Endothelial cell of umbilical vein (primary cell): ENCODE measurements around the gene WASF2. TPM values are rescaled to one million over a fixed set of nuclear protein-coding genes. Genes with fewer than 3 reads are reported as not detected.
A peak's percentile ranks its signal among the peaks of the same experiment; 100 is the strongest.

Source experiments
- BruUV-seq: library from RNA; stranded (reverse); fragments of 400-500 nt; replicated peaks from 2 replicates; lab custom pipeline; 2021; lab: Mats Ljungman, UMichigan
- CTCF ChIA-PET: fragments of 300-600, 350-600 bp; sonication (Branson Sonifier 250); formaldehyde crosslinking; loops from one replicate; lab custom pipeline; 2021; ENCODE audit warnings: antibody characterized with exemption, inconsistent platforms; lab: Charles Lee
- POLR2A ChIA-PET: fragments of 300-600, 350-600 bp; sonication (Branson Sonifier 250); formaldehyde crosslinking; loops from one replicate; lab custom pipeline; 2021; ENCODE audit warnings: antibody characterized with exemption, inconsistent platforms; lab: Charles Lee
- DNase-seq: peaks from one replicate; pipeline ENCODE4 v3.0.0-alpha.2; 2011; ENCODE audit warnings: low read depth, low spot score
- FAIRE-seq: peaks from 2 replicates; lab custom pipeline; 2011; peaks lifted over from hg19 to GRCh38; lab: Jason Lieb, UNC
- H2AFZ ChIP-seq: 2 replicates; pipeline ENCODE4 v1.6.0; 2012; ENCODE audit warnings: low read depth, low read length, control low read depth, inconsistent platforms
- H3K27ac ChIP-seq: 2 replicates; pipeline ENCODE4 v1.5.1; 2011; ENCODE audit warnings: low read depth, mild to moderate bottlenecking, control low read depth, low read length, moderate library complexity; ENCODE audit not compliant: insufficient read depth
- H3K27me3 ChIP-seq, 2 experiments: 2 replicates each; pipeline versions ENCODE4 v1.6.0 to v1.6.1; 2011; ENCODE audit warnings: low read length in 2 of 2, mixed read lengths in 1 of 2; ENCODE audit not compliant: control insufficient read depth in 2 of 2, insufficient read depth in 2 of 2
- H3K36me3 ChIP-seq, 2 experiments: 2 replicates in 1 of 2; 3 replicates in 1 of 2; pipeline ENCODE4 v1.5.1; 2011; ENCODE audit warnings: low read length in 2 of 2, mild to moderate bottlenecking in 1 of 2, moderate library complexity in 1 of 2; ENCODE audit not compliant: control insufficient read depth in 2 of 2, insufficient read depth in 2 of 2; ENCODE audit errors: extremely low read depth in 1 of 2
- H3K4me1 ChIP-seq: 3 replicates; pipeline ENCODE4 v1.5.1; 2011; ENCODE audit warnings: mild to moderate bottlenecking, low read length; ENCODE audit not compliant: control insufficient read depth, insufficient read depth; ENCODE audit errors: extremely low read depth
- H3K4me2 ChIP-seq: 2 replicates; pipeline ENCODE4 v1.6.1; 2011; ENCODE audit warnings: low read length, control low read depth, mixed read lengths; ENCODE audit not compliant: insufficient read depth
- H3K4me3 ChIP-seq, 3 experiments: fragments of 200-600 bp in 1 of 3; sonication (generic), shearing (Covaris generic) in 1 of 3; replicated peaks in 1 of 3; 2 replicates each; pipeline ENCODE4 v1.5.1; 2011 to 2016; ENCODE audit warnings: control low read depth in 3 of 3, low read length in 3 of 3, mild to moderate bottlenecking in 2 of 3, inconsistent platforms in 1 of 3, low read depth in 1 of 3, moderate library complexity in 1 of 3; ENCODE audit not compliant: insufficient read depth in 1 of 3
- H3K79me2 ChIP-seq: 2 replicates; pipeline ENCODE4 v1.6.0; 2012; ENCODE audit warnings: low read length, inconsistent platforms; ENCODE audit not compliant: control insufficient read depth, insufficient read depth
- H3K9ac ChIP-seq: replicated peaks from 2 replicates; pipeline ENCODE3; 2011; ENCODE audit warnings: low read length, control low read depth; ENCODE audit not compliant: insufficient read depth; ENCODE audit errors: extremely low read depth
- H3K9me1 ChIP-seq: replicated peaks from 3 replicates; pipeline ENCODE4 v1.6.0; 2011; ENCODE audit warnings: mild to moderate bottlenecking, low read length; ENCODE audit not compliant: control insufficient read depth, insufficient read depth; ENCODE audit errors: extremely low read depth
- H3K9me3 ChIP-seq: replicated peaks from 2 replicates; pipeline ENCODE4 v1.5.1; 2012; ENCODE audit warnings: low read length, inconsistent platforms; ENCODE audit not compliant: control insufficient read depth, insufficient read depth
- H4K20me1 ChIP-seq: replicated peaks from 2 replicates; pipeline ENCODE3; 2011; ENCODE audit warnings: mild to moderate bottlenecking, low read length; ENCODE audit not compliant: control insufficient read depth, insufficient read depth; ENCODE audit errors: extremely low read depth
- EZH2 ChIP-seq: IDR thresholded peaks from 2 replicates; pipeline ENCODE4 v1.6.1; 2012; ENCODE audit warnings: borderline replicate concordance, low read depth, mild to moderate bottlenecking, moderate library complexity, low read length, inconsistent platforms; ENCODE audit not compliant: severe bottlenecking
- FOS ChIP-seq: IDR thresholded peaks from 2 replicates; pipeline ENCODE4 v1.6.1; 2011; ENCODE audit warnings: mild to moderate bottlenecking, low read length, moderate library complexity, borderline replicate concordance; ENCODE audit not compliant: insufficient read depth
- GATA2 ChIP-seq: IDR thresholded peaks from 2 replicates; pipeline ENCODE4 v1.7.0; 2011; ENCODE audit warnings: low read depth, mild to moderate bottlenecking, moderate library complexity, mixed read lengths, low read length; ENCODE audit not compliant: insufficient read length, insufficient read depth
- JUN ChIP-seq: IDR thresholded peaks from 2 replicates; pipeline ENCODE4 v1.6.1; 2011; ENCODE audit warnings: borderline replicate concordance, low read depth; ENCODE audit not compliant: insufficient read length, insufficient read depth
- MYC ChIP-seq: IDR thresholded peaks from one replicate; pipeline ENCODE4 v1.6.1; 2011; ENCODE audit warnings: mild to moderate bottlenecking, low read depth, low read length
- POLR2A ChIP-seq: IDR thresholded peaks from 2 replicates; pipeline ENCODE4 v1.6.1; 2012; ENCODE audit warnings: low read depth, mild to moderate bottlenecking, control low read depth, low read length
- POLR2AphosphoS5 ChIP-seq: IDR thresholded peaks from 2 replicates; pipeline ENCODE4 v1.6.1; 2012; ENCODE audit warnings: low read depth, mild to moderate bottlenecking, control low read depth, low read length, moderate library complexity; ENCODE audit not compliant: insufficient read depth
- dilution Hi-C: fragments of 300-500 bp; cut with MboI; formaldehyde crosslinking; loops from one replicate; pipeline ENCODE4 v1.15.0; 2019; ENCODE audit warnings: low sequenced_read_pairs; ENCODE audit not compliant: extremely low pct_ligation_motif_present
- intact Hi-C: fragments of 100-400 bp; cut with micrococcal nuclease; formaldehyde crosslinking; loops from one replicate; pipeline ENCODE4 v1.10.0; 2022
- polyA plus RNA-seq, 4 experiments: library from polyadenylated mRNA; depleted of rRNA in 3 of 4; stranded (reverse) in 3 of 4; unstranded in 1 of 4; fragments of >200 nt; gene quantifications; 2 replicates each; pipeline versions ENCODE4 v1.2.1 to v1.2.3, GENCODE V29; 2011 to 2012; ENCODE audit warnings: missing spikeins in 1 of 4
- total RNA-seq: library from RNA; stranded (reverse); gene quantifications from 2 replicates; pipeline ENCODE4 v1.2.3, GENCODE V29; 2021
- TF ChIP-seq, protein P1 (sequence below), 2 donors: IDR thresholded peaks; 1 replicate in 1 of 2; 2 replicates in 1 of 2; pipeline ENCODE4 v1.5.1; 2011; ENCODE audit warnings: low read length in 2 of 2, mild to moderate bottlenecking in 2 of 2, moderate library complexity in 2 of 2, control low read depth in 1 of 2, inconsistent platforms in 1 of 2, low read depth in 1 of 2; ENCODE audit not compliant: insufficient read depth in 1 of 2; ENCODE audit errors: extremely low read depth in 1 of 2
- TF ChIP-seq, protein P2 (sequence below): IDR thresholded peaks from 2 replicates; pipeline ENCODE4 v1.6.1; 2011; ENCODE audit not compliant: insufficient read depth, insufficient read length

Gene WASF2
- total and polyA plus RNA-seq, 2 donors (not counting 3 experiments of a cell fraction or from before 2014, with no cell fraction given) = 76.9 to 172 TPM

- ChIA-PET POLR2A (no interaction called here), CTCF (interaction anchor here (1.1 to 2.3 kb wide), 4 partner anchors 9 to 87 kb away, joined by 3 to 8 read pairs (median 4); no protein-coding TSS in a partner anchor)
- DNase-seq (no peak), FAIRE-seq (no peak)
- no peak overlapping the region for H2AFZ ChIP-seq
- no peak overlapping the region for H3K9ac ChIP-seq
- BruUV-seq = no TSS peak
- H3K9me1 ChIP-seq = no peaks in the 10 kb centered on the region
- TF ChIP-seq POLR2AphosphoS5 (no peak), FOS (peak; percentile 13)
- H3K4me1 ChIP-seq = no peaks in the 10 kb centered on the region
- dilution Hi-C loops = no loop called here
- H3K9me3 ChIP-seq = no peaks in the 10 kb centered on the region
- H4K20me1 ChIP-seq = peaks cover 7% of the 10 kb centered on the region
- H3K4me3 ChIP-seq = no peak overlapping the region
- no peak overlapping the region for H3K4me2 ChIP-seq
- no peaks in the 10 kb centered on the region for H3K27me3 ChIP-seq
- intact Hi-C loops = no loop called here
- peaks cover 0 to 4% of the 10 kb centered on the region in 2 experiments for H3K36me3 ChIP-seq
- no peak overlapping the region for H3K27ac ChIP-seq
- peaks cover 90% of the 10 kb centered on the region for H3K79me2 ChIP-seq
These were observed 7.9 kb downstream of the WASF2 start for GRCh38 chr1:27481994-27482620.

DNA sequence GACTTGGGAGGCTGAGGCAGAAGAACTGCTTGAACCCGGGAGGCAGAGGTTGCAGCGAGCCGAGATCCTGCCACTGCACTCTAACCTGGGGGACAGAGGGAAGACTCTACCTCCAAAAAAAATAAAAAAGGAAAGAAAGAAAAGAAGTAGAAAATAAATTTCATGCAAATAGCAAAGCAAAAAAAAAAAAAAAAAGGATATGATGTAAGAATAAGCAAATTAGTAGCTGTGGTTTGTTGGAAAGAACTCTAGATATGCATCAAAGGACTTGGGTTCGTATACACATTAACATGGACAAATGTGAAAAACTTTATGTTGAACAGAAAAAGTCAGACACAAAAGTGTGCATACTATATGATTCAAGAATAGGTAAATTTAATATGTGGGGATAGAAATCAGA is 11.9 kb downstream of the WASF2 start:
- no peak overlapping the region for H2AFZ ChIP-seq
- no peaks in the 10 kb centered on the region for H3K9me3 ChIP-seq
- H3K9ac ChIP-seq = no peak overlapping the region
- H3K79me2 ChIP-seq = peaks cover 89% of the 10 kb centered on the region
- H3K9me1 ChIP-seq = no peaks in the 10 kb centered on the region
- no peak for DNase-seq
- no peaks in the 10 kb centered on the region for H3K4me1 ChIP-seq
- ChIA-PET POLR2A (no interaction called here), CTCF (interaction anchor here (1.0 kb wide), 1 partner anchor 62 kb away, joined by 6 read pairs; no protein-coding TSS in a partner anchor)
- H3K4me2 ChIP-seq = no peak overlapping the region
- intact Hi-C loops (no loop called here), dilution Hi-C loops (no loop called here)
- H3K4me3 ChIP-seq = no peak overlapping the region
- peaks cover 10% of the 10 kb centered on the region for H4K20me1 ChIP-seq
- no peaks in the 10 kb centered on the region for H3K27me3 ChIP-seq
- H3K27ac ChIP-seq = no peak overlapping the region
- TF ChIP-seq, protein P1, sequence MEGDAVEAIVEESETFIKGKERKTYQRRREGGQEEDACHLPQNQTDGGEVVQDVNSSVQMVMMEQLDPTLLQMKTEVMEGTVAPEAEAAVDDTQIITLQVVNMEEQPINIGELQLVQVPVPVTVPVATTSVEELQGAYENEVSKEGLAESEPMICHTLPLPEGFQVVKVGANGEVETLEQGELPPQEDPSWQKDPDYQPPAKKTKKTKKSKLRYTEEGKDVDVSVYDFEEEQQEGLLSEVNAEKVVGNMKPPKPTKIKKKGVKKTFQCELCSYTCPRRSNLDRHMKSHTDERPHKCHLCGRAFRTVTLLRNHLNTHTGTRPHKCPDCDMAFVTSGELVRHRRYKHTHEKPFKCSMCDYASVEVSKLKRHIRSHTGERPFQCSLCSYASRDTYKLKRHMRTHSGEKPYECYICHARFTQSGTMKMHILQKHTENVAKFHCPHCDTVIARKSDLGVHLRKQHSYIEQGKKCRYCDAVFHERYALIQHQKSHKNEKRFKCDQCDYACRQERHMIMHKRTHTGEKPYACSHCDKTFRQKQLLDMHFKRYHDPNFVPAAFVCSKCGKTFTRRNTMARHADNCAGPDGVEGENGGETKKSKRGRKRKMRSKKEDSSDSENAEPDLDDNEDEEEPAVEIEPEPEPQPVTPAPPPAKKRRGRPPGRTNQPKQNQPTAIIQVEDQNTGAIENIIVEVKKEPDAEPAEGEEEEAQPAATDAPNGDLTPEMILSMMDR (IDR thresholded peaks at IDR 0.05; ENCODE audit: extremely low read depth in 1 of 2, insufficient read depth in 1 of 2, low read depth in 1 of 2, low read length in 2 of 2) = no peak
- TF ChIP-seq, protein P2, sequence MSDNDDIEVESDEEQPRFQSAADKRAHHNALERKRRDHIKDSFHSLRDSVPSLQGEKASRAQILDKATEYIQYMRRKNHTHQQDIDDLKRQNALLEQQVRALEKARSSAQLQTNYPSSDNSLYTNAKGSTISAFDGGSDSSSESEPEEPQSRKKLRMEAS = no peak
- TF ChIP-seq FOS (no peak), EZH2 (no peak), POLR2A (no peak), POLR2AphosphoS5 (no peak), MYC (no peak), JUN (no peak), GATA2 (no peak)
- BruUV-seq = no TSS peak
- no peak for FAIRE-seq
- H3K36me3 ChIP-seq = no peaks in the 10 kb centered on the region
